ENCODE measurements around the gene ADAM12.

The ADAM12 gene

GRCh38 chr10:126135177-126135576 is 253.1 kb downstream of the ADAM12 start:
- H3K4me1 ChIP-seq (ENCODE audit: low read length), result no peaks in the 10 kb centered on the region
- no peak overlapping the region for H3K27ac ChIP-seq (ENCODE audit: low read length)
- no peak for DNase-seq
- no peak overlapping the region for H2AFZ ChIP-seq (ENCODE audit: low read length)
- TF ChIP-seq EZH2 (optimal IDR thresholded peaks at IDR 0.05; ENCODE audit: low read depth, low read length) (no peak), EZH2phosphoT487 (IDR thresholded peaks at IDR 0.05; ENCODE audit: low read length) (no peak)
- TF ChIP-seq, protein P1, sequence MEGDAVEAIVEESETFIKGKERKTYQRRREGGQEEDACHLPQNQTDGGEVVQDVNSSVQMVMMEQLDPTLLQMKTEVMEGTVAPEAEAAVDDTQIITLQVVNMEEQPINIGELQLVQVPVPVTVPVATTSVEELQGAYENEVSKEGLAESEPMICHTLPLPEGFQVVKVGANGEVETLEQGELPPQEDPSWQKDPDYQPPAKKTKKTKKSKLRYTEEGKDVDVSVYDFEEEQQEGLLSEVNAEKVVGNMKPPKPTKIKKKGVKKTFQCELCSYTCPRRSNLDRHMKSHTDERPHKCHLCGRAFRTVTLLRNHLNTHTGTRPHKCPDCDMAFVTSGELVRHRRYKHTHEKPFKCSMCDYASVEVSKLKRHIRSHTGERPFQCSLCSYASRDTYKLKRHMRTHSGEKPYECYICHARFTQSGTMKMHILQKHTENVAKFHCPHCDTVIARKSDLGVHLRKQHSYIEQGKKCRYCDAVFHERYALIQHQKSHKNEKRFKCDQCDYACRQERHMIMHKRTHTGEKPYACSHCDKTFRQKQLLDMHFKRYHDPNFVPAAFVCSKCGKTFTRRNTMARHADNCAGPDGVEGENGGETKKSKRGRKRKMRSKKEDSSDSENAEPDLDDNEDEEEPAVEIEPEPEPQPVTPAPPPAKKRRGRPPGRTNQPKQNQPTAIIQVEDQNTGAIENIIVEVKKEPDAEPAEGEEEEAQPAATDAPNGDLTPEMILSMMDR (IDR thresholded peaks at IDR 0.05; ENCODE audit: low read length), result no peak
- no peaks in the 10 kb centered on the region for H3K79me2 ChIP-seq (ENCODE audit: low read length)
- H3F3A ChIP-seq (ENCODE audit: insufficient read depth, low read length), result no peaks in the 10 kb centered on the region
- no peak overlapping the region for H3K4me2 ChIP-seq (ENCODE audit: low read depth, low read length)
- no peaks in the 10 kb centered on the region for H3K9me3 ChIP-seq (replicated peaks; ENCODE audit: insufficient read depth, low read length)
- no peaks in the 10 kb centered on the region for H3K27me3 ChIP-seq (replicated peaks; ENCODE audit: insufficient read depth, low read length)
- H3K9ac ChIP-seq (ENCODE audit: low read length), result no peak overlapping the region
- no peaks in the 10 kb centered on the region for H3K36me3 ChIP-seq (replicated peaks; ENCODE audit: insufficient read depth, low read length)
- no peaks in the 10 kb centered on the region for H3K9me2 ChIP-seq (replicated peaks; ENCODE audit: insufficient read depth, low read length)
- no peaks in the 10 kb centered on the region for H4K20me1 ChIP-seq (ENCODE audit: insufficient read depth, low read length)
- no peak overlapping the region for H3K4me3 ChIP-seq (ENCODE audit: low read length)

- no peak overlapping the region for H3K9ac ChIP-seq (ENCODE audit: low read length)
- H3F3A ChIP-seq (ENCODE audit: insufficient read depth, low read length), result no peaks in the 10 kb centered on the region
- H3K79me2 ChIP-seq (ENCODE audit: low read length), result no peaks in the 10 kb centered on the region
- H4K20me1 ChIP-seq (ENCODE audit: insufficient read depth, low read length), result no peaks in the 10 kb centered on the region
- H3K9me3 ChIP-seq (replicated peaks; ENCODE audit: insufficient read depth, low read length), result no peaks in the 10 kb centered on the region
- no peak overlapping the region for H3K4me2 ChIP-seq (ENCODE audit: low read depth, low read length)
- no peaks in the 10 kb centered on the region for H3K36me3 ChIP-seq (replicated peaks; ENCODE audit: insufficient read depth, low read length)
- TF ChIP-seq, protein P1 (IDR thresholded peaks at IDR 0.05; ENCODE audit: low read length), result no peak
- TF ChIP-seq EZH2 (optimal IDR thresholded peaks at IDR 0.05; ENCODE audit: low read depth, low read length) (no peak), EZH2phosphoT487 (IDR thresholded peaks at IDR 0.05; ENCODE audit: low read length) (no peak)
- H3K9me2 ChIP-seq (replicated peaks; ENCODE audit: insufficient read depth, low read length), result no peaks in the 10 kb centered on the region
- H3K4me1 ChIP-seq (ENCODE audit: low read length), result no peaks in the 10 kb centered on the region
- no peak overlapping the region for H3K4me3 ChIP-seq (ENCODE audit: low read length)
- DNase-seq, result no peak
- no peak overlapping the region for H2AFZ ChIP-seq (ENCODE audit: low read length)
- H3K27me3 ChIP-seq (replicated peaks; ENCODE audit: insufficient read depth, low read length), result no peaks in the 10 kb centered on the region
- no peak overlapping the region for H3K27ac ChIP-seq (ENCODE audit: low read length)
Measured at GRCh38 chr10:126133906-126134656, 254.2 kb downstream of the ADAM12 start.

DNA sequence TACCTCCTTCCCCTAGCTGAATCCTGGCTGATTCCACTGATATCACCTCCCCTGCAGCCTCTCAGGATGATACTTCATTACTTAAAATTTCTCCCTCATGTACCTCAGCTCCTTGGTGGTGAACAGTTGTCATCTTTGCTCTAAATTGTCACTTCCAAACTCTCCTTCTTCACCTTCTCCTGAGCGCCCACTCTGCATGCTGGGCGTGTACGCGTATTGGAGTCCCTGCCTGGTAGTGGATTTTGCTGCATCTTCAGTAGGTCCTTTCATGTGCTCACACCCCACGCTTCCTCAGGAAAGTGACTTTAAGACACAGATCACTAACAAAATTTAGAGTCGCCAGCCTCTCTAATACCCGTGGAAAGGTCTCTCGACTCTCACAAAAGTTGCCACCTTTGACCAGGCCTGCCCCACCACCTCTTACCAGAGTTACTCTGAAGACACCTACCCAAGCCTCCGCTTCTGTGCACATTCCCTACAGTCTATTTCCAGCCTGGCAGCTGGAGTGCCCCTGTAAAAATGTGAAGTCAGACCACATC is 255.1 kb downstream of the ADAM12 start:
- TF ChIP-seq, protein P1 (IDR thresholded peaks at IDR 0.05; ENCODE audit: low read length), result no peak
- TF ChIP-seq EZH2phosphoT487 (IDR thresholded peaks at IDR 0.05; ENCODE audit: low read length) (no peak), EZH2 (optimal IDR thresholded peaks at IDR 0.05; ENCODE audit: low read depth, low read length) (no peak)
- H3K4me2 ChIP-seq (ENCODE audit: low read depth, low read length), result no peak overlapping the region

More for the DNA sequence above, 255.1 kb downstream of the ADAM12 start:
- Histone ChIP-seq H3K9me3 (replicated peaks; ENCODE audit: insufficient read depth, low read length) (no peaks in the 10 kb centered on the region), H3K9ac (ENCODE audit: low read length) (no peak overlapping the region), H3K36me3 (replicated peaks; ENCODE audit: insufficient read depth, low read length) (no peaks in the 10 kb centered on the region), H3F3A (ENCODE audit: insufficient read depth, low read length) (no peaks in the 10 kb centered on the region), H3K9me2 (replicated peaks; ENCODE audit: insufficient read depth, low read length) (no peaks in the 10 kb centered on the region), H4K20me1 (ENCODE audit: insufficient read depth, low read length) (no peaks in the 10 kb centered on the region), H2AFZ (ENCODE audit: low read length) (no peak overlapping the region), H3K4me3 (ENCODE audit: low read length) (no peak overlapping the region), H3K79me2 (ENCODE audit: low read length) (no peaks in the 10 kb centered on the region), H3K4me1 (ENCODE audit: low read length) (no peaks in the 10 kb centered on the region), H3K27ac (ENCODE audit: low read length) (no peak overlapping the region), H3K27me3 (replicated peaks; ENCODE audit: insufficient read depth, low read length) (no peaks in the 10 kb centered on the region)
- no peak for DNase-seq
